Liver (tissue), 9 donors: ENCODE results near the gene GLT6D1. TPM values are rescaled to one million over a fixed set of nuclear protein-coding genes. Genes with fewer than 3 reads are reported as not detected.

ENCODE experiments used
- DNase-seq: peaks from one replicate; pipeline ENCODE4 v3.0.0-alpha.2; 2017; ENCODE audit warnings: low spot score
- H3K27ac ChIP-seq, 2 donors: one replicate each; pipeline ENCODE4 v1.7.0; 2013; ENCODE audit warnings: inconsistent platforms in 2 of 2, low read length in 2 of 2, control low read depth in 1 of 2, low read depth in 1 of 2, mild to moderate bottlenecking in 1 of 2
- H3K27me3 ChIP-seq, 4 donors: one replicate each; pipeline versions ENCODE4 v1.6.1 to v1.7.0; 2013; ENCODE audit warnings: low read length in 3 of 4, inconsistent platforms in 1 of 4, mild to moderate bottlenecking in 1 of 4, moderate library complexity in 1 of 4; ENCODE audit not compliant: control insufficient read depth in 4 of 4, insufficient read depth in 4 of 4
- H3K36me3 ChIP-seq, 4 donors: one replicate each; pipeline versions ENCODE4 v1.6.1 to v1.7.0; 2013; ENCODE audit warnings: low read length in 3 of 4, mild to moderate bottlenecking in 3 of 4, low read depth in 1 of 4, moderate library complexity in 1 of 4; ENCODE audit not compliant: control insufficient read depth in 4 of 4, insufficient read depth in 3 of 4
- H3K4me1 ChIP-seq, 4 donors: one replicate each; pipeline versions ENCODE4 v1.6.1 to v1.7.0; 2013; ENCODE audit warnings: low read length in 3 of 4, mild to moderate bottlenecking in 3 of 4, moderate library complexity in 1 of 4; ENCODE audit not compliant: control insufficient read depth in 4 of 4, insufficient read depth in 4 of 4
- H3K4me3 ChIP-seq, 3 donors: one replicate each; pipeline versions ENCODE4 v1.6.1 to v1.7.0; 2013; ENCODE audit warnings: low read length in 3 of 3, control low read depth in 1 of 3, low read depth in 1 of 3, mild to moderate bottlenecking in 1 of 3
- H3K9ac ChIP-seq, 2 donors: one replicate each; pipeline ENCODE4 v1.7.0; 2013; ENCODE audit warnings: low read length in 2 of 2, mild to moderate bottlenecking in 2 of 2, moderate library complexity in 2 of 2, control low read depth in 1 of 2, low read depth in 1 of 2
- H3K9me3 ChIP-seq, 4 donors: one replicate each; pipeline versions ENCODE4 v1.6.1 to v1.7.0; 2013; ENCODE audit warnings: low read length in 3 of 4; ENCODE audit not compliant: control insufficient read depth in 4 of 4
- EGR1 ChIP-seq, 2 donors: IDR thresholded peaks; 2 replicates each; pipeline ENCODE4 v1.6.1; 2016 to 2018; ENCODE audit warnings: antibody characterized with exemption in 2 of 2, low read depth in 2 of 2
- FOXA1 ChIP-seq: IDR thresholded peaks from 2 replicates; pipeline ENCODE4 v1.6.1; 2016; ENCODE audit warnings: antibody characterized with exemption
- FOXA2 ChIP-seq: IDR thresholded peaks from 2 replicates; pipeline ENCODE4 v1.6.1; 2016; ENCODE audit warnings: antibody characterized with exemption
- GABPA ChIP-seq, 2 donors: IDR thresholded peaks in 1 of 2; conservative IDR thresholded peaks in 1 of 2; 2 replicates each; pipeline ENCODE4 v1.6.1; 2016; ENCODE audit warnings: antibody characterized with exemption in 2 of 2, mild to moderate bottlenecking in 1 of 2, moderate library complexity in 1 of 2
- HNF4A ChIP-seq, 2 donors: conservative IDR thresholded peaks; 2 replicates each; pipeline ENCODE4 v1.6.1; 2016; ENCODE audit warnings: antibody characterized with exemption in 2 of 2, mild to moderate bottlenecking in 2 of 2
- HNF4G ChIP-seq: IDR thresholded peaks from 2 replicates; pipeline ENCODE4 v1.6.1; 2016; ENCODE audit warnings: antibody characterized with exemption
- JUND ChIP-seq, 2 donors: IDR thresholded peaks; 2 replicates each; pipeline ENCODE4 v1.6.1; 2016; ENCODE audit warnings: antibody characterized with exemption in 2 of 2
- NR2F2 ChIP-seq: IDR thresholded peaks from 2 replicates; pipeline ENCODE4 v1.6.1; 2016; ENCODE audit warnings: antibody characterized with exemption
- RAD21 ChIP-seq, 2 donors: IDR thresholded peaks; 2 replicates each; pipeline ENCODE4 v1.6.1; 2016; ENCODE audit warnings: antibody characterized with exemption in 2 of 2, mild to moderate bottlenecking in 2 of 2
- RXRA ChIP-seq, 2 donors: IDR thresholded peaks; 2 replicates each; pipeline ENCODE4 v1.6.1; 2017 to 2018; ENCODE audit warnings: antibody characterized with exemption in 2 of 2, mild to moderate bottlenecking in 1 of 2
- SP1 ChIP-seq: IDR thresholded peaks from 2 replicates; pipeline ENCODE4 v1.6.1; 2018; ENCODE audit warnings: antibody characterized with exemption, mild to moderate bottlenecking
- TAF1 ChIP-seq: conservative IDR thresholded peaks from 2 replicates; pipeline ENCODE4 v1.6.1; 2016; ENCODE audit warnings: antibody characterized with exemption, mild to moderate bottlenecking
- YY1 ChIP-seq: IDR thresholded peaks from 2 replicates; pipeline ENCODE4 v1.6.1; 2016; ENCODE audit warnings: antibody characterized with exemption, mild to moderate bottlenecking
- WGBS: extraction: QIAGEN DNeasy Blood & Tissue Kit; methylation state at CpG from one replicate; pipeline ENCODE4 v1.1.7; 2013; 5-methylcytosine and 5-hydroxymethylcytosine counted together
- polyA plus RNA-seq, 2 donors: library from polyadenylated mRNA; stranded (reverse) in 1 of 2; unstranded in 1 of 2; fragments of 200-250 nt in 1 of 2; fragments of >200 nt in 1 of 2; fragmentation: Nextera tagmentation in 1 of 2; extraction: Ambion mirVana in 1 of 2; gene quantifications; one replicate each; pipeline versions ENCODE4 v1.2.1 to v1.2.3, GENCODE V29; 2013 to 2015
- total RNA-seq, 2 donors: library from RNA; depleted of rRNA; stranded (reverse); fragments of >200 nt; gene quantifications; one replicate each; pipeline ENCODE4 v1.2.3, GENCODE V29; 2014
- TF ChIP-seq, protein P1 (sequence below): IDR thresholded peaks from 2 replicates; pipeline ENCODE4 v1.6.1; 2016; ENCODE audit warnings: antibody characterized with exemption
- TF ChIP-seq, protein P2 (sequence below): fragments of 150-350 bp; IDR thresholded peaks from 2 replicates; pipeline ENCODE4 v1.5.1; 2017; ENCODE audit warnings: improper control_type of control experiment, low read depth, low read length; ENCODE audit not compliant: missing input control
- TF ChIP-seq, protein P3 (sequence below): IDR thresholded peaks from 2 replicates; pipeline ENCODE4 v1.6.1; 2016; ENCODE audit warnings: antibody characterized with exemption, mild to moderate bottlenecking
- TF ChIP-seq, protein P4 (sequence below): IDR thresholded peaks from 2 replicates; pipeline ENCODE4 v1.6.1; 2016; ENCODE audit warnings: antibody characterized with exemption
- donor health status: healthy.
- donor health status: healthy.
- donor health status: healthy.
- donor health status: healthy.
- donor health status: healthy.

The GLT6D1 gene
- total and polyA plus RNA-seq, 4 donors, result not detected

DNA sequence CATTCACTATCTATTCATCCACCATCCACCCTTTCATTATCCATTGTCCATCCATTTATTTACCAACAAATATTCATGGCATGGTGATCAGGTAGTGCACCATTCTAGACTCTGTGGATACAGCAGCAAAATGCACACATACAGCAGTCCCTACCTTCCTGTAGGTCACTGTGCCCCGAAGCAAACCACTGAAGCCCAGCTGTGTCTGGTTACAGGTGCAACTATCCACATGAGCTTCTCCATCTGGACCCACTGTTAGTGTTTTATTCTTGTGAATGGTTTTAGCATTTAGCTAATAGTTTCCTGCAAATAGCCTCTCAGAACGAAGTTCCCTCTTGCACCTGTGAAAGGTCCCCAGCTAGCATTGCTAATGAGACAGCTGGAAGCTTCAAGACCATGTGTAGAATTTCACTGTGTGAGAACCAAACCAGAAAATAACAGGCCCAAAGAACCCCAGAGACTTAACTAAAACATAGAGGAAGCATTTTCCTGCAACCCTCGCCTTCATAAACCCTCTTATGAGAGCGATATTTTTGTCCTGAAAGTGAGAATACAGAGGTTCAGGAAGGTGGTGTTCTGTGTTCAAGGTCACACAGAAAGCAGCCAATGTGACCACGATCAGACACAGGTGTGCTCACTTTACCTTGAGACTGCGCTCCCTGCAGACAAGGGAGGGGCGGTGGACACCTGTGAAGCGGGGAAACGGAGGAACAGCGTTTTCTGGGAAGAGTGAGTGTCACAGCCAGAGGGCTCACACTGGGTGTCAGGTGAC, 59.3 kb downstream of the GLT6D1 start:
- DNase-seq, result no peak
- Histone ChIP-seq H3K27ac (no peak overlapping the region), H3K27me3 (peaks cover 0 to 2% (median 0%) of the 10 kb centered on the region in 4 donors), H3K9me3 (no peaks in the 10 kb centered on the region), H3K4me3 (no peak overlapping the region), H3K9ac (no peak overlapping the region), H3K4me1 (no peaks in the 10 kb centered on the region), H3K36me3 (no peaks in the 10 kb centered on the region)
- TF ChIP-seq HNF4G, result no peak
- TF ChIP-seq HNF4A (conservative IDR thresholded peaks at IDR 0.05), result no peak
- TF ChIP-seq GABPA (IDR thresholded peaks at IDR 0.05 in 1 of 2, conservative IDR thresholded peaks at IDR 0.05 in 1 of 2), result no peak
- TF ChIP-seq FOXA2, result no peak
- TF ChIP-seq, protein P1, sequence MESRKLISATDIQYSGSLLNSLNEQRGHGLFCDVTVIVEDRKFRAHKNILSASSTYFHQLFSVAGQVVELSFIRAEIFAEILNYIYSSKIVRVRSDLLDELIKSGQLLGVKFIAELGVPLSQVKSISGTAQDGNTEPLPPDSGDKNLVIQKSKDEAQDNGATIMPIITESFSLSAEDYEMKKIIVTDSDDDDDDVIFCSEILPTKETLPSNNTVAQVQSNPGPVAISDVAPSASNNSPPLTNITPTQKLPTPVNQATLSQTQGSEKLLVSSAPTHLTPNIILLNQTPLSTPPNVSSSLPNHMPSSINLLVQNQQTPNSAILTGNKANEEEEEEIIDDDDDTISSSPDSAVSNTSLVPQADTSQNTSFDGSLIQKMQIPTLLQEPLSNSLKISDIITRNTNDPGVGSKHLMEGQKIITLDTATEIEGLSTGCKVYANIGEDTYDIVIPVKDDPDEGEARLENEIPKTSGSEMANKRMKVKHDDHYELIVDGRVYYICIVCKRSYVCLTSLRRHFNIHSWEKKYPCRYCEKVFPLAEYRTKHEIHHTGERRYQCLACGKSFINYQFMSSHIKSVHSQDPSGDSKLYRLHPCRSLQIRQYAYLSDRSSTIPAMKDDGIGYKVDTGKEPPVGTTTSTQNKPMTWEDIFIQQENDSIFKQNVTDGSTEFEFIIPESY, result no peak
- TF ChIP-seq RAD21 (IDR thresholded peaks at IDR 0.05), result no peak
- no peak for TF ChIP-seq JUND (IDR thresholded peaks at IDR 0.05)
- no peak for TF ChIP-seq SP1
- TF ChIP-seq YY1, result no peak
- no peak for TF ChIP-seq NR2F2
- 69% methylated on average over 10 of the region's 10 CpGs for WGBS

DNA sequence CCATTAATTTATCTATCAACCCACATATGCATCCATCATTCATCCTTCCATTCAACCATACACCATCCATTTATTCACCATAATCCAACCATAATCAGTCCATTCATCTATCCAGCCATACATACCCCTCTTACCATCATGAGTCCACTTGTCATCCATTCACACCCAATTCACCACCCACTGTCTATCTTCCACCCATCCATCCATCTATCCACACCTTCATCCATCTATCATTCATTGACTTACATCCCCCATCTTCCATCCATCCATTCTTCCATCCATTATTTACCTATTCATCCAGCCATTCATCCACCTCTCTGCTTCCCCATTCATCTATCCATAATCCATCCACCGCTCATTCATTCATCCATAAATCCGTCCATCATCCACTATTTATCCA, 60.0 kb downstream of the GLT6D1 start:
- H3K4me1 ChIP-seq, result no peaks in the 10 kb centered on the region
- H3K36me3 ChIP-seq, result no peaks in the 10 kb centered on the region
- TF ChIP-seq FOXA1 (no peak), FOXA2 (no peak), TAF1 (no peak), RXRA (IDR thresholded peaks at IDR 0.05) (no peak), SP1 (no peak), YY1 (no peak), GABPA (IDR thresholded peaks at IDR 0.05 in 1 of 2, conservative IDR thresholded peaks at IDR 0.05 in 1 of 2) (no peak), HNF4G (no peak), HNF4A (conservative IDR thresholded peaks at IDR 0.05) (no peak)
- TF ChIP-seq, protein P2, sequence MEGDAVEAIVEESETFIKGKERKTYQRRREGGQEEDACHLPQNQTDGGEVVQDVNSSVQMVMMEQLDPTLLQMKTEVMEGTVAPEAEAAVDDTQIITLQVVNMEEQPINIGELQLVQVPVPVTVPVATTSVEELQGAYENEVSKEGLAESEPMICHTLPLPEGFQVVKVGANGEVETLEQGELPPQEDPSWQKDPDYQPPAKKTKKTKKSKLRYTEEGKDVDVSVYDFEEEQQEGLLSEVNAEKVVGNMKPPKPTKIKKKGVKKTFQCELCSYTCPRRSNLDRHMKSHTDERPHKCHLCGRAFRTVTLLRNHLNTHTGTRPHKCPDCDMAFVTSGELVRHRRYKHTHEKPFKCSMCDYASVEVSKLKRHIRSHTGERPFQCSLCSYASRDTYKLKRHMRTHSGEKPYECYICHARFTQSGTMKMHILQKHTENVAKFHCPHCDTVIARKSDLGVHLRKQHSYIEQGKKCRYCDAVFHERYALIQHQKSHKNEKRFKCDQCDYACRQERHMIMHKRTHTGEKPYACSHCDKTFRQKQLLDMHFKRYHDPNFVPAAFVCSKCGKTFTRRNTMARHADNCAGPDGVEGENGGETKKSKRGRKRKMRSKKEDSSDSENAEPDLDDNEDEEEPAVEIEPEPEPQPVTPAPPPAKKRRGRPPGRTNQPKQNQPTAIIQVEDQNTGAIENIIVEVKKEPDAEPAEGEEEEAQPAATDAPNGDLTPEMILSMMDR, result no peak
- H3K27ac ChIP-seq, result no peak overlapping the region
- DNase-seq, result no peak
- 41% methylated on average over 2 of the region's 2 CpGs for WGBS
- no peak overlapping the region for H3K4me3 ChIP-seq
- peaks cover 0 to 3% (median 0%) of the 10 kb centered on the region in 4 donors for H3K27me3 ChIP-seq
- no peak overlapping the region for H3K9ac ChIP-seq
- no peaks in the 10 kb centered on the region for H3K9me3 ChIP-seq

DNA sequence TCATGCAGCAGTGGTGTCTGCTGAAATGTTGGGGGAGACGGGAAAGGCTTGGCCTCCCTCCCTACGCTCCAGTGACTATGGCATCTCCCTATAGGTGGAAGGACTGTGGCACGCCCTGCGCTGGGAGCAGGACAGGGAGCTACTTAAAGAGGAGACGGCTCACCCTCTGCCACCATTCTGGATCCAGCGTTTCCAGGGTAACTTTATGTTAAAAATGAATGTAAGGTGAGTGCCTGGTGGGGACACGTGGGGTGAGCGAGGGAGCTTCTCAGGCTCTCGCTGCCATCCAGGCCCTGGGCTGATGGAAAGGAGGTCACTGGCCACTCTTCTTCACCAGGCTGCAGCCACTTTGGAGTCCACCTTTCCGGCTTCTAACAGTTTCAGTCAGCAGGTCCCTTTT, 62.1 kb downstream of the GLT6D1 start:
- H3K36me3 ChIP-seq, result no peaks in the 10 kb centered on the region
- no peak for DNase-seq
- H3K4me1 ChIP-seq, result no peaks in the 10 kb centered on the region
- no peak overlapping the region for H3K27ac ChIP-seq
- no peaks in the 10 kb centered on the region for H3K9me3 ChIP-seq
- WGBS, result 77% methylated on average over 10 of the region's 10 CpGs
- no peak overlapping the region for H3K4me3 ChIP-seq
- H3K27me3 ChIP-seq, result peaks cover 0 to 5% (median 2%) of the 10 kb centered on the region in 4 donors
- no peak overlapping the region for H3K9ac ChIP-seq
- TF ChIP-seq SP1, result no peak
- no peak for TF ChIP-seq FOXA1
- TF ChIP-seq YY1, result no peak
- TF ChIP-seq RAD21 (IDR thresholded peaks at IDR 0.05), result no peak
- TF ChIP-seq, protein P2, result no peak
- TF ChIP-seq, protein P3, sequence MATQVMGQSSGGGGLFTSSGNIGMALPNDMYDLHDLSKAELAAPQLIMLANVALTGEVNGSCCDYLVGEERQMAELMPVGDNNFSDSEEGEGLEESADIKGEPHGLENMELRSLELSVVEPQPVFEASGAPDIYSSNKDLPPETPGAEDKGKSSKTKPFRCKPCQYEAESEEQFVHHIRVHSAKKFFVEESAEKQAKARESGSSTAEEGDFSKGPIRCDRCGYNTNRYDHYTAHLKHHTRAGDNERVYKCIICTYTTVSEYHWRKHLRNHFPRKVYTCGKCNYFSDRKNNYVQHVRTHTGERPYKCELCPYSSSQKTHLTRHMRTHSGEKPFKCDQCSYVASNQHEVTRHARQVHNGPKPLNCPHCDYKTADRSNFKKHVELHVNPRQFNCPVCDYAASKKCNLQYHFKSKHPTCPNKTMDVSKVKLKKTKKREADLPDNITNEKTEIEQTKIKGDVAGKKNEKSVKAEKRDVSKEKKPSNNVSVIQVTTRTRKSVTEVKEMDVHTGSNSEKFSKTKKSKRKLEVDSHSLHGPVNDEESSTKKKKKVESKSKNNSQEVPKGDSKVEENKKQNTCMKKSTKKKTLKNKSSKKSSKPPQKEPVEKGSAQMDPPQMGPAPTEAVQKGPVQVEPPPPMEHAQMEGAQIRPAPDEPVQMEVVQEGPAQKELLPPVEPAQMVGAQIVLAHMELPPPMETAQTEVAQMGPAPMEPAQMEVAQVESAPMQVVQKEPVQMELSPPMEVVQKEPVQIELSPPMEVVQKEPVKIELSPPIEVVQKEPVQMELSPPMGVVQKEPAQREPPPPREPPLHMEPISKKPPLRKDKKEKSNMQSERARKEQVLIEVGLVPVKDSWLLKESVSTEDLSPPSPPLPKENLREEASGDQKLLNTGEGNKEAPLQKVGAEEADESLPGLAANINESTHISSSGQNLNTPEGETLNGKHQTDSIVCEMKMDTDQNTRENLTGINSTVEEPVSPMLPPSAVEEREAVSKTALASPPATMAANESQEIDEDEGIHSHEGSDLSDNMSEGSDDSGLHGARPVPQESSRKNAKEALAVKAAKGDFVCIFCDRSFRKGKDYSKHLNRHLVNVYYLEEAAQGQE, result no peak
- no peak for TF ChIP-seq GABPA (IDR thresholded peaks at IDR 0.05 in 1 of 2, conservative IDR thresholded peaks at IDR 0.05 in 1 of 2)
- TF ChIP-seq NR2F2, result no peak
- TF ChIP-seq, protein P4, sequence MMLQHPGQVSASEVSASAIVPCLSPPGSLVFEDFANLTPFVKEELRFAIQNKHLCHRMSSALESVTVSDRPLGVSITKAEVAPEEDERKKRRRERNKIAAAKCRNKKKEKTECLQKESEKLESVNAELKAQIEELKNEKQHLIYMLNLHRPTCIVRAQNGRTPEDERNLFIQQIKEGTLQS, result no peak
- TF ChIP-seq FOXA2, result no peak
- TF ChIP-seq EGR1 (IDR thresholded peaks at IDR 0.05; ENCODE audit: low read depth in 2 of 2), result no peak
